H1 (cell line): ENCODE data around the gene AVL9. TPM values are rescaled to one million over a fixed set of nuclear protein-coding genes. Genes with fewer than 3 reads are reported as not detected.

Source experiments
- CTCF ChIA-PET: fragments of 300-600 bp; sonication (Branson Sonifier 250); formaldehyde crosslinking; loops from one replicate; lab custom pipeline; 2021; ENCODE audit not compliant: partially characterized antibody; lab: Charles Lee
- POLR2A ChIA-PET: fragments of 300-600 bp; sonication (Branson Sonifier 250); formaldehyde crosslinking; loops from one replicate; lab custom pipeline; 2021; ENCODE audit warnings: inconsistent platforms; ENCODE audit not compliant: partially characterized antibody; lab: Charles Lee
- DNase-seq, 2 experiments: peaks; one replicate each; pipeline versions ENCODE4 v3.0.0 to v3.0.0-alpha.2; 2010 to 2022; ENCODE audit warnings: low spot score in 2 of 2, low read depth in 1 of 2, mixed read lengths in 1 of 2
- FAIRE-seq: peaks from 2 replicates; lab custom pipeline; 2011; peaks lifted over from hg19 to GRCh38; lab: Jason Lieb, UNC
- H2AFZ ChIP-seq: 2 replicates; pipeline ENCODE4 v1.8.1; 2012; ENCODE audit warnings: low read length, inconsistent platforms
- H2AK5ac ChIP-seq: 2 replicates; pipeline ENCODE4 v1.6.1; 2013; ENCODE audit warnings: low read depth, low read length
- H2BK120ac ChIP-seq: replicated peaks from 2 replicates; pipeline ENCODE3; 2013; ENCODE audit warnings: low read depth, low read length, inconsistent platforms
- H2BK12ac ChIP-seq: 2 replicates; pipeline ENCODE4 v1.6.1; 2013; ENCODE audit warnings: low read depth, low read length
- H2BK15ac ChIP-seq: 2 replicates; pipeline ENCODE4 v1.6.1; 2013; ENCODE audit warnings: low read length
- H2BK20ac ChIP-seq: 2 replicates; pipeline ENCODE4 v1.6.1; 2013; ENCODE audit warnings: low read length
- H2BK5ac ChIP-seq: 2 replicates; pipeline ENCODE4 v1.6.1; 2013; ENCODE audit warnings: low read depth, low read length
- H3K14ac ChIP-seq: 2 replicates; pipeline ENCODE4 v1.6.1; 2013; ENCODE audit warnings: inconsistent platforms; ENCODE audit not compliant: insufficient read length
- H3K18ac ChIP-seq: 2 replicates; pipeline ENCODE4 v1.6.1; 2013; ENCODE audit warnings: low read length; ENCODE audit errors: extremely low read depth
- H3K23ac ChIP-seq: 2 replicates; pipeline ENCODE4 v1.6.1; 2013; ENCODE audit warnings: inconsistent platforms; ENCODE audit not compliant: insufficient read length
- H3K23me2 ChIP-seq: 2 replicates; pipeline ENCODE4 v1.6.1; 2013; ENCODE audit warnings: low read depth, low read length
- H3K27ac ChIP-seq: 2 replicates; pipeline ENCODE4 v1.6.1; 2011; ENCODE audit warnings: low read depth, low read length, inconsistent platforms
- H3K27me3 ChIP-seq, 4 experiments: replicated peaks in 1 of 4; 1 replicate in 1 of 4; 2 replicates in 3 of 4; pipeline versions ENCODE4 v1.6.1 to v1.8.1; 2011 to 2013; ENCODE audit warnings: low read length in 3 of 4, mild to moderate bottlenecking in 3 of 4, inconsistent platforms in 2 of 4, mixed read lengths in 2 of 4, moderate library complexity in 1 of 4; ENCODE audit not compliant: control insufficient read depth in 3 of 4, insufficient read depth in 3 of 4; ENCODE audit errors: extremely low read depth in 1 of 4
- H3K36me3 ChIP-seq, 4 experiments: 2 replicates each; pipeline versions ENCODE4 v1.6.1 to v1.8.1; 2011 to 2013; ENCODE audit warnings: mild to moderate bottlenecking in 4 of 4, low read length in 3 of 4, moderate library complexity in 2 of 4, control low read depth in 1 of 4, inconsistent platforms in 1 of 4; ENCODE audit not compliant: insufficient read depth in 4 of 4, control insufficient read depth in 2 of 4
- H3K4ac ChIP-seq: replicated peaks from 2 replicates; pipeline ENCODE3; 2013; ENCODE audit warnings: low read length, low read depth, mixed read lengths, inconsistent platforms; ENCODE audit not compliant: insufficient read length
- H3K4me1 ChIP-seq, 4 experiments: replicated peaks in 1 of 4; 1 replicate in 1 of 4; 2 replicates in 3 of 4; pipeline versions ENCODE4 v1.6.1 to v1.8.1; 2011 to 2013; ENCODE audit warnings: low read length in 3 of 4, inconsistent platforms in 2 of 4, mixed read lengths in 1 of 4; ENCODE audit not compliant: insufficient read depth in 4 of 4, control insufficient read depth in 3 of 4
- H3K4me2 ChIP-seq, 2 experiments: 2 replicates each; pipeline versions ENCODE4 v1.6.1 to v1.8.1; 2011 to 2013; ENCODE audit warnings: low read depth in 2 of 2, low read length in 2 of 2, control low read depth in 1 of 2, inconsistent platforms in 1 of 2, mild to moderate bottlenecking in 1 of 2; ENCODE audit not compliant: insufficient read depth in 1 of 2
- H3K4me3 ChIP-seq, 4 experiments: fragments of 200-600, 300-600 bp in 1 of 4; sonication (generic), shearing (Covaris generic), sonication (Bioruptor Twin) in 1 of 4; 2 replicates each; pipeline versions ENCODE4 v1.5.1 to v1.8.1; 2011 to 2016; ENCODE audit warnings: low read length in 4 of 4, low read depth in 3 of 4, control low read depth in 2 of 4, inconsistent platforms in 2 of 4, mild to moderate bottlenecking in 2 of 4, mixed read lengths in 1 of 4, moderate library complexity in 1 of 4; ENCODE audit not compliant: insufficient read depth in 2 of 4; ENCODE audit errors: extremely low read depth in 1 of 4
- H3K56ac ChIP-seq: replicated peaks from 2 replicates; pipeline ENCODE3; 2013; ENCODE audit warnings: low read depth, mild to moderate bottlenecking, mixed read lengths, low read length, inconsistent platforms; ENCODE audit not compliant: insufficient read length
- H3K79me1 ChIP-seq: 2 replicates; pipeline ENCODE4 v1.6.1; 2013; ENCODE audit warnings: low read depth, low read length, control low read depth
- H3K79me2 ChIP-seq, 2 experiments: 2 replicates each; pipeline versions ENCODE4 v1.6.1 to v1.8.1; 2012 to 2013; ENCODE audit warnings: low read length in 2 of 2, mild to moderate bottlenecking in 2 of 2, inconsistent platforms in 1 of 2; ENCODE audit not compliant: insufficient read depth in 2 of 2, control insufficient read depth in 1 of 2
- H3K9ac ChIP-seq, 4 experiments: replicated peaks in 1 of 4; 1 replicate in 1 of 4; 2 replicates in 3 of 4; pipeline versions ENCODE4 v1.6.1 to v1.8.1; 2011 to 2013; ENCODE audit warnings: low read depth in 3 of 4, low read length in 3 of 4, control low read depth in 2 of 4, mild to moderate bottlenecking in 2 of 4, moderate library complexity in 2 of 4, inconsistent platforms in 1 of 4; ENCODE audit errors: extremely low read depth in 1 of 4
- H3K9me3 ChIP-seq, 2 experiments: 2 replicates each; pipeline versions ENCODE4 v1.6.1 to v1.8.1; 2012 to 2013; ENCODE audit warnings: mild to moderate bottlenecking in 2 of 2, moderate library complexity in 2 of 2, control low read depth in 1 of 2, inconsistent platforms in 1 of 2, low read depth in 1 of 2, low read length in 1 of 2, mixed read lengths in 1 of 2; ENCODE audit not compliant: insufficient read depth in 2 of 2
- H4K20me1 ChIP-seq, 2 experiments: replicated peaks in 1 of 2; 2 replicates each; pipeline versions ENCODE3 to v1.8.1; 2011 to 2013; ENCODE audit warnings: inconsistent platforms in 2 of 2, low read length in 2 of 2, mild to moderate bottlenecking in 1 of 2; ENCODE audit not compliant: insufficient read depth in 2 of 2, control insufficient read depth in 1 of 2
- H4K5ac ChIP-seq: 2 replicates; pipeline ENCODE4 v1.6.1; 2013; ENCODE audit warnings: low read length, low read depth, mixed read lengths, inconsistent platforms; ENCODE audit not compliant: insufficient read length
- H4K8ac ChIP-seq: 2 replicates; pipeline ENCODE4 v1.8.0; 2013; ENCODE audit warnings: mild to moderate bottlenecking, moderate library complexity, low read length, inconsistent platforms; ENCODE audit not compliant: insufficient read depth; ENCODE audit errors: extremely low read depth
- H4K91ac ChIP-seq: replicated peaks from 2 replicates; pipeline ENCODE3; 2013; ENCODE audit warnings: low read length, mixed read lengths, inconsistent platforms; ENCODE audit not compliant: insufficient read length
- BRCA1 ChIP-seq: IDR thresholded peaks from 2 replicates; pipeline ENCODE4 v1.6.1; 2012; ENCODE audit warnings: low read depth, low read length, improper control_type of control experiment
- CEBPB ChIP-seq: IDR thresholded peaks from 2 replicates; pipeline ENCODE4 v1.6.1; 2012; ENCODE audit warnings: low read depth, low read length
- CTBP2 ChIP-seq: IDR thresholded peaks from 2 replicates; pipeline ENCODE4 v1.7.0; 2011; ENCODE audit warnings: borderline replicate concordance, mild to moderate bottlenecking, moderate library complexity, mixed read lengths, low read length; ENCODE audit not compliant: insufficient read depth, insufficient read length
- CTCF ChIP-seq, 3 experiments: IDR thresholded peaks; 1 replicate in 2 of 3; 2 replicates in 1 of 3; pipeline versions ENCODE4 v1.5.1 to v1.6.1; 2011; ENCODE audit warnings: low read length in 3 of 3, mild to moderate bottlenecking in 3 of 3, inconsistent platforms in 2 of 3, low read depth in 1 of 3, moderate library complexity in 1 of 3; ENCODE audit not compliant: insufficient read depth in 1 of 3; ENCODE audit errors: control extremely low read depth in 1 of 3
- KDM4A ChIP-seq: IDR thresholded peaks from one replicate; pipeline ENCODE4 v1.7.1; 2012; ENCODE audit warnings: low read depth, mild to moderate bottlenecking, moderate library complexity, low read length, inconsistent platforms; ENCODE audit not compliant: severe bottlenecking
- POLR2AphosphoS5 ChIP-seq: IDR thresholded peaks from 2 replicates; pipeline ENCODE4 v1.6.1; 2011; ENCODE audit warnings: low read depth, low read length
- POU5F1 ChIP-seq: IDR thresholded peaks from 2 replicates; pipeline ENCODE4 v1.6.1; 2011; ENCODE audit warnings: low read depth, mild to moderate bottlenecking, low read length, moderate library complexity
- SP2 ChIP-seq: IDR thresholded peaks from 2 replicates; pipeline ENCODE4 v1.6.1; 2012; ENCODE audit warnings: mild to moderate bottlenecking, low read length, inconsistent platforms
- SP4 ChIP-seq: IDR thresholded peaks from 2 replicates; pipeline ENCODE4 v1.6.1; 2012; ENCODE audit warnings: low read length, inconsistent platforms
- SUZ12 ChIP-seq: fragments of 200-600 bp; sonication (generic); IDR thresholded peaks from 2 replicates; pipeline ENCODE4 v1.6.1; 2012; ENCODE audit warnings: mild to moderate bottlenecking, inconsistent platforms, low read length, moderate library complexity, mixed read lengths
- TEAD4 ChIP-seq: IDR thresholded peaks from 2 replicates; pipeline ENCODE4 v1.6.1; 2012; ENCODE audit warnings: low read depth, low read length, inconsistent platforms, mixed read lengths
- WGBS, 2 experiments: shearing (Covaris generic) in 1 of 2; methylation state at CpG; one replicate each; pipeline versions ENCODE4 v1.1.6 to v1.1.7; 2013 to 2015; ENCODE audit warnings: low lambda C conversion rate in 2 of 2, mixed read lengths in 2 of 2, inconsistent platforms in 1 of 2, low coverage in 1 of 2, missing lambda C conversion rate in 1 of 2; ENCODE audit not compliant: insufficient replicate concordance in 2 of 2, insufficient coverage in 1 of 2, insufficient read length in 1 of 2; ENCODE audit errors: extremely low coverage in 1 of 2, missing lambda C conversion rate in 1 of 2; 5-methylcytosine and 5-hydroxymethylcytosine counted together
- polyA plus RNA-seq, 7 experiments: library from polyadenylated mRNA; depleted of rRNA in 3 of 7; stranded (reverse) in 5 of 7; unstranded in 2 of 7; fragments of >200 nt in 5 of 7; fragments of 200-250 nt in 2 of 7; gene quantifications; 1 replicate in 5 of 7; 2 replicates in 1 of 7; 4 replicates in 1 of 7; pipeline versions ENCODE4 v1.2.1 to v1.2.3, GENCODE V29; 2011 to 2013; ENCODE audit warnings: missing spikeins in 2 of 7, mixed read lengths in 2 of 7
- total RNA-seq: library from RNA; stranded (reverse); fragmentation: NEBNext Ultra II Directional; extraction: Animal tissue kit (Norgen Biotek cat#: 25700); gene quantifications from 2 replicates; pipeline ENCODE4 v1.2.1, GENCODE V29; 2021
- TF ChIP-seq, protein P1 (sequence below): IDR thresholded peaks from 2 replicates; pipeline ENCODE4 v1.6.1; 2011; ENCODE audit warnings: low read depth, mild to moderate bottlenecking, low read length; ENCODE audit not compliant: insufficient read depth

AVL9 gene
- total and polyA plus RNA-seq, 2 of the 8 experiments (the other 6 are each of a cell fraction or from before 2014, with no cell fraction given): 15.5 to 42.1 TPM

- Histone ChIP-seq H2AFZ (no peak overlapping the region), H3K18ac (no peak overlapping the region), H3K4me1 (no peaks in the 10 kb centered on the region), H4K5ac (no peak overlapping the region), H3K14ac (no peak overlapping the region), H3K79me1 (no peaks in the 10 kb centered on the region), H2BK15ac (no peak overlapping the region), H3K27ac (no peak overlapping the region), H3K23ac (no peak overlapping the region), H2BK20ac (no peak overlapping the region), H4K20me1 (no peaks in the 10 kb centered on the region), H3K56ac (no peak overlapping the region), H3K4me2 (no peak overlapping the region), H2BK12ac (no peak overlapping the region), H3K9me3 (no peaks in the 10 kb centered on the region), H2AK5ac (no peak overlapping the region), H3K79me2 (no peaks in the 10 kb centered on the region), H4K91ac (no peak overlapping the region), H4K8ac (no peak overlapping the region), H3K9ac (no peak overlapping the region), H3K27me3 (no peaks in the 10 kb centered on the region), H3K4ac (no peak overlapping the region), H2BK5ac (no peak overlapping the region), H3K4me3 (no peak overlapping the region), H2BK120ac (no peak overlapping the region), H3K36me3 (no peaks in the 10 kb centered on the region), H3K23me2 (no peaks in the 10 kb centered on the region)
- DNase-seq (no peak), FAIRE-seq (no peak)
- 72% methylated on average over 5 of the region's 5 CpGs; no CpG with 5 or more reads in 1 of the 2 experiments for WGBS, 2 experiments
- ChIA-PET CTCF (interaction anchor here (1.5 kb wide), 1 partner anchor 9 kb away, joined by 4 read pairs; no protein-coding TSS in a partner anchor), POLR2A (interaction anchor here (1.6 kb wide), 1 partner anchor 25 kb away, joined by 4 read pairs; no protein-coding TSS in a partner anchor)
- TF ChIP-seq SUZ12 (no peak), POU5F1 (no peak), BRCA1 (no peak), CTBP2 (no peak), SP2 (no peak), TEAD4 (no peak), KDM4A (no peak), CEBPB (no peak; the same call in 1 of the 2 replicates), CTCF (IDR thresholded peaks at IDR 0.05; ENCODE audit: control extremely low read depth in 1 of 3, insufficient read depth in 1 of 3, low read depth in 1 of 3, low read length in 3 of 3) (no peak), SP4 (no peak), POLR2AphosphoS5 (no peak)
- TF ChIP-seq, protein P1, sequence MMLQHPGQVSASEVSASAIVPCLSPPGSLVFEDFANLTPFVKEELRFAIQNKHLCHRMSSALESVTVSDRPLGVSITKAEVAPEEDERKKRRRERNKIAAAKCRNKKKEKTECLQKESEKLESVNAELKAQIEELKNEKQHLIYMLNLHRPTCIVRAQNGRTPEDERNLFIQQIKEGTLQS: no peak
Observed at GRCh38 chr7:32470871-32471270, 24.4 kb upstream of the AVL9 start.
